ENCODE data around the gene SWSAP1.
A peak's percentile ranks its signal among the peaks of the same experiment; 100 is the strongest.
"Not testable (repeated sequence)": the region's sequence is repeated elsewhere in the genome, so short reads cannot be mapped to it uniquely, and the experiment has no call there.

The SWSAP1 gene, protein sequence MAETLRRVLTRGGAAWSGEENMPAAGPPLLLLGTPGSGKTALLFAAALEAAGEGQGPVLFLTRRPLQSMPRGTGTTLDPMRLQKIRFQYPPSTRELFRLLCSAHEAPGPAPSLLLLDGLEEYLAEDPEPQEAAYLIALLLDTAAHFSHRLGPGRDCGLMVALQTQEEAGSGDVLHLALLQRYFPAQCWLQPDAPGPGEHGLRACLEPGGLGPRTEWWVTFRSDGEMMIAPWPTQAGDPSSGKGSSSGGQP

DNA sequence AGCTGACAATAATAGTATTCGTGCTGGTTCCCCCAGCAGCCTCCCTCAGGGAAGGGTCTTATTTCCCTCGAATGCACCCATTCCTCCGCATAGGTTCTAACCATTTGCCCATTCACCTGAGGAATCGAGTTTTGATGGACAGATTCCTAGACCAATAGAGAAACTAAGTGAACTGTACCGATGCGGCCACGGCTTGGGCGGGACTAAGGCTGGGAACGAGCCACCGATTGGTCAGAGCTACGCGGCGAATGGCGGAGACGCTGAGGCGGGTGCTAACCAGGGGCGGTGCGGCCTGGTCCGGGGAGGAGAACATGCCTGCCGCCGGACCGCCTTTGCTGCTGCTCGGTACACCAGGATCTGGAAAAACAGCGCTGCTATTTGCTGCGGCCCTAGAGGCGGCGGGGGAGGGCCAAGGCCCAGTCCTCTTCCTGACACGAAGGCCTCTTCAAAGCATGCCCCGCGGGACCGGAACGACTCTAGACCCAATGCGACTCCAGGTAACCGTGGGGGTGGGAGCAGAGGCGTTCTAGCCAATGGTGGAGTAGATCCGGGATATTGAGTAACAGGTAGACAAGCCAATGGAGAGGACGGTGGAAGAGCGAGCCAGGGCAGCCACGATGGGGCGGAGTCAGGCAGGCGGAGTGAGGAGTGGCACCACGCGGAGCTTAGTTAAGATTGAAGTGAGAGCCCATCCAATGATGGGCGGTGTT is at the start of gene SWSAP1:
TSS of gene SWSAP1 (plus strand) at position 234 of the 710 bp plus-strand sequence. CDS start at position 249, 15 bp downstream.
- peak; percentile 100 for DNase-seq (ENCODE audit: low spot score)

DNA sequence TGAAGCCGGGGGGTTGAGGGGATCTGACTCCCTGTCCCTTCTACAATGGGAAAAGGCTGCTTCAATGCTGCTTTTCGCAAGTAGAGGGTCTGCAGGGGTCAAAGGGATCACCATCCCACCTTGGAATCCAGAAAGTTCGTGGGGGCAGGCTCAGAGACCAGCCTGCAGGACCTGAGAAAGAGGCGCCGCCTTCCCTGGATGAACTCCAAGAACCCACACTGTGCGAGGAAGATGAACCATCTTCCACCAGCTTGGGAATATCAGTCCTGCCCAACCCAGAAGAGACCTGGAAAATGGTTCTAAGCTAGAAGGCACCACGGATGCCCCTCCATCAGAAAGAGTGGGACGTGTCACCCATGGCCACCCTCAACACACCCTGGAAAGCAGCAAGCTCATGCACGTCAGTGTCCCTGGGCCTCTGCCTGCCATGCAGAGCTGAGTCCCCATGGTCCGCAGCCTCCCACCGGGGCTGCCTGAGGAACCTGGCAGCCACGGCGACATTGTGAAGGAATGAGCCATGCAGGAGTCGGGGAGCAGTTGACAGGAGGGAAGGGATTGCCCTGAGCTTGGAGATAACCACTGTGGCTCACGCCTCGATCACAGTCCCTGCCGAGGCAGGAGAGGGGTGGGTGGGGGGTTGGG is 49.6 kb upstream of the SWSAP1 start:
- DNase-seq (ENCODE audit: low spot score): peak; percentile 37

DNA sequence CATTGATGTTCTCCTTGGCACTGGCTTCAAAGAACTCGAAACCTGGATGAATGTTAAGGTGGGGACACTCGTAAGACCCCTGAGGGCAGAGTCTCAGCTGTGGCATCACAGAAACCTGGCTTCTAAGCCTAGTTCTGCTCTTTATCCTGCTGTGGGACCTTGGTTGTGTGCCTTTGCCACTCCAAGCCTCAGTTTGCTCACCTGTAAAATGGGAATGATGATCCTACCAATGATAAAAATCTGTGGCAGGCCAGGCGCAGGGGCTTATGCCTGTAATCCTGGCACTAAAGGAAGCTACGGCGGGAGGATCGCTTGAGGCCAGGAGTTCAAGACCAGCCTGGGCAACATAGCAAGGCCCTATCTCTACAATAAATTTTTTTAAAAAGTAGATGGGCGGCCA is 48.9 kb upstream of the SWSAP1 start:
- no peak for DNase-seq (ENCODE audit: low spot score)

DNA sequence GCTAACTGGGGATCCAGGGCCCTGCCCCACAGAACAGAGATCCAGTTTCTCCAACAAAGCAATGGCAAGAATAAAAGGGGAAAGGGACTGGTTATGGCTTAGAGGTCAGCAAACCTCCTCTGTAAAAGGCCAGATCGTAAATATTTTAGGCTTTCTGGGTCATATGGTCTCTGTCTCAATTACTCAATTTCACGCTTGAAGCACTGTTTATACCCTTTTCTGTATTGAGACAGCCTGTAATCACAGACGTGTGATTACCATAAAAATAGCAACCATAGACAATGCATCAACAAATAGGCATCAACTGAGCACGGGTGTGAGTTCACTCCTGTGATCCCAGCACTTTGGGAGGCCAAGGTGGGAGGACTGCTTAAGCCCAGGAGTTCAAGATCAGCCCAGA is 44.3 kb upstream of the SWSAP1 start:
- DNase-seq (ENCODE audit: low spot score): no peak

DNA sequence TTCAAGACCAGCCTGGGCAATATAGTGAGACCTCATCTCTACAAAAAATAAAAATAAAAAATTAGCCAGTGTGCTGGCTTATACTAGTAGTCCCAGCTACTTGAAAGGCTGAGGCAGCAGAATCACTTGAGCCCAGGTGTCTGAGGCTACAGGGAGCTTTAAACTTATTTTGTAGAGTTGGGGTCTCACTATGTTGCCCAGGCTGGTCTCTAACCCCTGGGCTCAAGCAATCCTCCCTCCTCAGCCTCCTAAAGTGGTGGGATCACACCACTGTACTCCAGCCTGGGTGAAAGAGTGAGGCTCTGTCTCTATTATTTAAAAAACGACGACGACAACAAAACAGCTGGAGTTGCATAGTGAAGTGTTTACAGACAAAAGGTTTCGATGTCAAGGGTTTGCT is 43.0 kb upstream of the SWSAP1 start:
- no peak for DNase-seq (ENCODE audit: low spot score)

DNA sequence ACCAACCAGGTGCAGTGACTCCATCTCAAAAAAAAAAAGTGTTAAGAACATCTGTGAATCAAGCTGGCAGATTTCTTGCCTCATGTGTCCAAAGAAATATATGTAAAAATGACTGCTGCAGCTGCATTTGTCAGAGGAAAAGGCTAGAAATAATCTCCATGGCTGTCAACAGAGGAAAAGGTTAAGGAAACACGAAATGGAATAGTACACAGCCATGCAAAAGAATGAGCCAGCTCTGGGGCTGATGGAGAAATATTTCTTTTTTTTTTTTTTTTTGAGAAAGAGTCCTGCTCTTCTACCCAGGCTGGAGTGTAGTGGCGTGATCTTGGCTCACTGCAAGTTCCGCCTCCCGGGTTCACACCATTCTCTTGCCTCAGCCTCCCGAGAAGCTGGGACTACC is 41.6 kb upstream of the SWSAP1 start:
- DNase-seq (ENCODE audit: low spot score): no peak

DNA sequence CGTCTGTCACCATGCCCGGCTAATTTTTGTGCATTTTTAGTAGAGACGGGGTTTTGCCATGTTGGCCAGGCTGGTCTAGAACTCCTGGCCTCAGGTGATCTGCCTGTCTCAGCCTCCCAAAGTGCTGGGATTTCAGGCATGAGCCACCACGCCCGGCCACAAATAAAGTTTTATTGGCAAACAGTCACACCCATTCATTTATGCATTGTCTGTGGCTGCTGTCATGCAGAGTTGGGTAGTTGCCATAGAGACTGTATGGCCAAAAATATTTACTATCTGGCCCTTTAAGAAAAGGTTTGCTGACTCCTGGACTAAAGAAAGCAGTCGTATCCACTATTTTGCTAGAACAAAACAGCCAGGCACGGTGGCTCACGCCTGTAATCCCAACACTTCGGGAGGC is 40.6 kb upstream of the SWSAP1 start:
- DNase-seq (ENCODE audit: low spot score): not testable (repeated sequence)

DNA sequence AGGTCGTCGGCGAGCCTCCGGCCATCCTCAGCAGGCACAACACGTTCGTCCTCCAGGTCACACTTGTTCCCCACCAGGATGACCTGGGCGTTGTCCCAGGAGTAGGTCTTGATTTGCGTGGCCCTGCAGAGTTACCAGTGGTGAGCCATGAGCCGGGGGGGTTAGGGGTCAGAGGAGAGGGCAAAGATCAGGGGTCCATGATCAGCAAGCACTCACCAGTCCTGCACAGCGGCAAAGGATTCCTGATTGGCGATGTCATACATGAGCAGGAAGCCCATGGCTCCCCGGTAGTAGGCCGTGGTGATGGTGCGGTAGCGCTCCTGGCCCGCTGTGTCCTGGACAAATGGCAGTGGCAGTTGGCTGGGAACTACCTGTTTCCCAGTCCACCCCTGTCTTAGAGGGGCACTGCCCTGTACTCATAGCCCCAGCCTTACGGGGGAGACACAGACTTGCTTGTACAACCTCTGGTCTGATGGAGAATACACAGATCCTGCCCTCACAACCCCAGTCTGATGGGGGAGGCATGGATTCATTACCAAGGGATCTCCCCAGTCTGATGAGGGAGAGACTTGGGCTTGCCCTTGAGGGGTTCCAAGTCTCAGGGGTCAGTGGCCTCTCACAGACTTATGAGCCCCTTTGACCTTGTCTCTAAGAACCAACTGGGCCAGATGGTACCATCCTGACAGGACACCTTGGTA is 38.9 kb upstream of the SWSAP1 start:
- DNase-seq (ENCODE audit: low spot score): no peak

DNA sequence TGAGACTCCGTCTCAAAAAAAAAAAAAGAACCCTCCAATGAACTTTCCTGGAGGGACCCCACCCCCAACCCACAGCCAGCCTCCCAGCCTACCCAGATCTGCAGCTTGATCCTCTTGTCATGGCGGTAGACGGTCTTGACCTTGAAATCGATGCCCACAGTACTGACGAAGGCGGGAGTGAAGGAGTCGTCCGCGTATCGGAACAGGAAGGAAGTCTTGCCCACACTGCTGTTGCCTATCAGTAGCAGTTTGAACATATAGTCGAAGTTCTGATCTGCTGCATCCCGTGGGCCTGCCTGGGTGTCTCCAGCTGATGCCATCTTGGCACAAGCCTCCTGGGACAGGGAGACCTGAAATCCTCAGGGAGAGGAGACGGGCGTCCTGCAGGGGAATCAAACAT is 37.4 kb upstream of the SWSAP1 start:
- DNase-seq (ENCODE audit: low spot score): no peak

DNA sequence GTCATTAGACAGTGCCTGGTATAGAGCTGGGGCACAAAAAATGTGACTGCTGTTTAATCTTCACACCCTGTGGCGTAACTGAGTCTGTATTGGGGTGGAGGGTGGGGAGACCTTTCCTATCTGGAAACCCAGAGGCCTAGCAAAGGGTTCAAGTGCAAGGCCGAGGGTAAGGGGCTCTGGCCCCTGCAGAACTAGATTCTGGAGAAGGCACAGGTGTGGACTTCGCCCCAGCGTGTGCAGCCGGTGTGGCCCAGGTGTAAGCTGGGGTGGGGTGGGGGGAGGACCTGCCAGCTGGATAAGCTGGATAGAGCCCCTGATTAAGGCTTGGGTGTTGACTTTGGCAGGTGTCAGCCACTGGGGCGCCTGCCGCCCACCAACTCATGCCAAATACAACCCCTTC is 36.3 kb upstream of the SWSAP1 start:
- no peak for DNase-seq (ENCODE audit: low spot score)

DNA sequence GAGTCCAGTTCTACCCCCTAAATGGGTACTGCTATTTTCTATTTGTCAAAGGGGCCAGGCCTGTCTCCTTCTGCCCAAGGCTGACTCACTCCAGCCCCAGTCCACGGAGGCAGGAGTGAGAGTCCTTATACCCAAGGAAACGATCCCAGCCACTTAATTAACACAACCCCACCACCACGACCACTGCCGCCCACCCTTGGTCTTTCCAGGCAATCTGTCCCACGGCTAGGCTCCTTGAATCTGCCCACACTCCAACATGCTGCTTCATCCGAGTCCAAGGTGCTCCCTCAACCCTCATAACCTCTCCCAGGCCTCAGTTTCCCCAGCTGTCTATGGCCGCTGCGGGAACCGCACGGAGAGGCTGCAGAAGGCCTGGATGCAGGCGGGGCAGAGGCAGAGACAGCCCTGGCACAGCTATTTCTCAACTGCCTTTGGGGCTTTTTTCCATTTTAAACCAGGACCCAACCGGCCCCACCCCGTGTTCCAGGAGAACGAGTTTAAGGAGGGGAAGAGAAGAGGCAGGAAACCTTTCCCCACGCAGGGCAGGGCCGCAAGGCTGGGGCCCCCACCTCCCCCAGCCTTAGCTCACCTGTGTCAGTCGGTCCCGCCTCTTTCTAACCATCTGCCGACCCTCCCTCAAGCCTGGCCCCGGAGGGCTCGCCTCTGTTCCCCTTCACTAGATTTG is 35.8 kb upstream of the SWSAP1 start:
- DNase-seq (ENCODE audit: low spot score): no peak

DNA sequence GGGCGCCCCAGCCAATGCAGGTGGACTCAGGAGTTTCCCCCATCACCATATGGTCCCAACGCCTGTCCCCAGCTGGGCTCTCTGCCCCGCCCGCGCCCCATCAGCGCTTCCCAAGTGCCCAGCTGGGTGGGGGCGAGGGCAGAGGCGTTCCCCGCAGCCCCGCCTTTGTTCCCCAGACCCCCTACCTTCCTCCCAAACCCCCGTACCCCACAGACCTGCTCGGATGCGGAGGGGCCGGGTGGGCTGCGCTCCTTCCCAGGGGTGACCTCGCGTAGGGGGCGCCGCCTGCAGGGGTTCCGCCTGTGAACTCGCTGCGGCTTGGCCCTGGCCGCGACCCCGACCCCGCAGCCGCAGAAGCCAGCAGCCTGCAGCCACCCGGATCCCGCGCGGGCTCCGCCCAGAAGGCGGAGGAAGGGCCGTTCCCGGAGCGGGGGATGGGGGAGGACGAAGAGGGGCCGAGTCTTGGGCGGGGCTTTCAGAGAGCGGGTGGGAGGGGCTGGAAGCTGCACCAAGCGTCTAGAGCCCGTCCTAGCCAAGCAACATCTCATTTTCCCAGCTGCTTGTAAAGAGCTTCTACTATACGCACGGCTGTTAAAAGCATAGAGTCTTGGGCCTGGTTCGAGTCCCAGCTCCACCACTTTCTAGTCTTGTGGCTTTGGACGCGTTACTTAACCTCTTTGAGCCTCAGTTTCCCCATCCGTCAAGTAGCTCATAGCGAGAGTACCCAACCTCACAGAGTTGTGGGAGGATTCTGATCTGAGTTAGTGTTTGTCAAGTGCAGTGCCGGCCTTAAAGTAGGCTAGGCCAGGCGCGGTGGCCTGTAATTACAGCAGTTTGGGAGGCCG is 35.0 kb upstream of the SWSAP1 start, which contains the start of gene RAB3D:
TSS of gene RAB3D (minus strand) at position 404 of the 845 bp plus-strand sequence. CDS start 2,258 bp downstream, outside the sequence.
- DNase-seq (ENCODE audit: low spot score): peak; percentile 91

DNA sequence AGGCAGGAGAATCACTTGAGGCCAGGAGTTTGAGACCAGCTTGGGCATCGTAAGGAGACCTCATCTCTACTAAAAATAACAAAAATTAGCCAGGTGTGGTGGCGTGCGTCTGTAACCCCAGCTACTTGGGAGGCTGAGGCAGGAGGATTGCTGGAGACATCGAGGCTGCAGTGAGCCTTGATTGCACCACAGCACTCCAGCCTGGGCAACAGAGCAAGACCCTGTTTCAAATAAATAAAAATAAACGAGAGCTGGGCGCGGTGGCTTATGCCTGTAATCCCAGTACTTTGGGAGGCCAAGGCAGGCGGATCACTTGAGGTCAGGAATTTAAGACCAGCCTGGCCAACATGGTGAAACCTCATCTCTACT is 34.4 kb upstream of the SWSAP1 start:
- DNase-seq (ENCODE audit: low spot score): not testable (repeated sequence)

DNA sequence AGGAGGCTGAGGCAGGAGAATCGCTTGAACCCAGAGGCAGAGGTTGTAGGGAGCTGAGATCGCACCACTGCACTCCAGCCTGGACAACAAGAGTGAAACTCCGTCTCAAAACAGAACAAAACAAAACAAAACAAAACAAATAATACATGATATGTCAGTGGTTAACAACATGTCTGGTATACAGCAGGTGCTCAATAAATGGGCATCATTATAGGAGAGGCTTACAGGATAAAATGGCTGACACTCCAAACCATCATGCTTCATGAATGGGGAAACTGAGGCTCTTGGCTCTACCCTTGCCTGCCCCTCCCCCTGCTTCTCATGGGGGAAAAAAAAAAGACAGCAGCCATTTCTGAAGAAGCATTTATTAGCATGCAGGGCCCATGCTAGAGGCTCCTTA is 32.0 kb upstream of the SWSAP1 start:
- no peak for DNase-seq (ENCODE audit: low spot score)

DNA sequence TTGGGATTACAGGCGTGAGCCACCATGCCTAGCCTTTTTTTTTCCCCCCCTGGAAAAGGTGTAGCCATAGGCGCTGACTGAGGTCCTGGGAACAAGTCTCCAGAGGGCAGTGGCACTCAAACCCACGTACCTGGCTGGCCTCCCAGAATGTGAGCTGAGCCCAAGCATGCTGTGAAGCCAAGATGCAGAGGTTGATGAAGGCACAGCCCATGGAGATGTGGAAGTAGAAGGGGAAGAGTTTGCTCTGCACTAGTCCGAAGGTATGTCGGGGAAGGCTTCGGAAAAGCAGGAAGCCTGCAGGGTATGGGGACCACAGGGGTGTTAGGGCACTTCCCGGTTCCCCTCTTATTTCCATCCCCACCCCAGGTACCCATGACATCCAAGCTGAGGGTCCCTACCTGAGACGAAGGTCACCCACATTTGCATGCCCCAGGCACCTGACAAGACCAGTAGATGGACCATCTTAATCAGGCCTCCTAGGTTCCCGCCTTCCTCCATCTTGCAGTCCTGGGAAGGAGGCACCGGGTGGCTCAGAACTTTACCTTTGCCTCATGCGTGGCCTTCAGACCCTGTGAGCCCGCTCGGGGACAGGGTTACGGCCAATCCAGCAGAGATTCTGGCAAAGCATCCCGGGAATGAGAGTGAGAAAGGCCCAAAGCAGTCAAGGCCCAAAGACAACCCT is 29.2 kb upstream of the SWSAP1 start:
- no peak for DNase-seq (ENCODE audit: low spot score)

DNA sequence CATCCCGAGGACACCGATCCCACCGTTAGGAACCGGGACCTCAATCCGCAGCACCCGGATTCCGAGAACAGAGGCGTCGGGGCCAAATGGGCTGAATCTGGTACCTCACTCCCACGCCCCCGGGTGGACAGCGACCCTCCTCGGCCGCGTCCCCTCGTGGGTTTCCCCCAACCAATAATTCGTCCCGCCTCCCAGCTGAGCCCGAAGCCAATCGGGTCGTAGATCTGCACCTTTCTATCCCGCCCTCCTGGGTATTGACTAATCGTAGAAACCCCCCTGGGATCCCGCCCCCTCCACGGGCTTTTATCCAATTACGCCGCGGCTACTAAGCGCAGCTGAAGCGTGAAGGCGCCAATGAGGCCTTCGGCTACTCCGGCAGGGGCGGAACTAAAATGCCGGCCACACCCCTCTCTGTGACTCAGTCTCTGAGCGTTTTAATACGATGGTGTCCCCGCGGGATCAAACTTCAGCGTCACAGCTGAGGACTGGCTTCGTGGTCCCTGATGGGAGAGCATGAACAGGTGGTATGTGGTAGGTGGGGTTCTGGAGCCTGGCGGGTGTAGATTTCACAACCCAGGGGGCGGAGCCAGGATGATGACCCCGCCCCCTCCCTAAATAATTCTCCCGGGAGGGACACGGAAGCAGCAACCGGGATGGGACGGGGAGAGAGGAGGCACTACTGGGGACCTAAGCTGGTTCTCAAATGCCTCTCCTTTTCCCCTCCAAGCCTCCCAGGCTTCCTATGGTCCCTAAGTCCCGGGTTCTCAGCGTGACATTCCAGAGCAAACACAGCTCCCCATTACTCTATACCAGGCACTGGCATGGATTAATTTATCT is 28.1 kb upstream of the SWSAP1 start, which contains the start of the genes CCDC159 and TMEM205:
TSS of gene CCDC159 (plus strand) at position 416 of the 837 bp plus-strand sequence. CDS start at position 504, 88 bp downstream.
TSS of gene TMEM205 (minus strand) at position 165 of the 837 bp plus-strand sequence. CDS start 649 bp downstream, outside the sequence.
- DNase-seq (ENCODE audit: low spot score): peak; percentile 100

DNA sequence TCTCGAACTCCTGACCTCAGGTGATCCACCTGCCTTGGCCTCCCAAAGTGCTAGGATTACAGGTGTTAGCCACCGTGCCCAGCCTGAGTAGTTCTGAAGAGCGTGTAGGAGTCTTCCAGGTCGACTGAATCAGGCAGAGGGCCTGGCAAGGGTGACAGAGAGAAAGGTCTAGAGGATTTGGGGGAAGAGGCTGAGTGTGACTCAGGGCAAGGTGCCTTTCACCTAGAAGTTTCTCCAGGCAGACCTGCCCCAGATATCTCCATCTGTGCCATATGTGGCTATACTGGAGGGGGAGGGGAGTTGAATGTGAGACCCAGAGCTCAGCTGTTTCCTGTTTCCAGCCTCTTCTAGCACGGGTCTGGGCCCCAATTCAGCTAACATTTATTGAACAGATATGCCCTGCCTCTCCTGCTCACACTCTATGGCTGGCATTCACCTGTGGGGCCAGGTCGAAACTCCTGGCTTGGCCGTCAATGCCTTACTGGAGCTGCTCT is 26.9 kb upstream of the SWSAP1 start:
- no peak for DNase-seq (ENCODE audit: low spot score)

DNA sequence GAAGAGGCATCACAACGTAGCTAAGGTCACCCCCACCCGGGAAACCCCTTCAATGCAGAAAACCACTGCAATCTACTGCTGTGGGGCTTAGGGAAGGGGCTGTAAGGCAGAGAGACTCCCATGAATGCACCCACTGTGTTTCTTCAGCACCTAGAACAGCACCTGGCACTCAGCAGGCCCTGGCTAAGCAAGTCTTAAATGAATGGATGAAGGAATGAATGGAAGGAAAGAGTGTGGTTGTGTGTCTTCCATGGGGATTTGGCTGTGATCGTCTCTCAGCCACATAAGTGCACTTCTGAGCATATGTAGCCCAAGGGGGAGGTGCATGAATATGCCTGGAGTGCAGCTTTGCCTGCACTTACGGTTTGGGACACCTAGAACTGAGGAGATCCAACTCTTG is 25.3 kb upstream of the SWSAP1 start:
- DNase-seq (ENCODE audit: low spot score): no peak

DNA sequence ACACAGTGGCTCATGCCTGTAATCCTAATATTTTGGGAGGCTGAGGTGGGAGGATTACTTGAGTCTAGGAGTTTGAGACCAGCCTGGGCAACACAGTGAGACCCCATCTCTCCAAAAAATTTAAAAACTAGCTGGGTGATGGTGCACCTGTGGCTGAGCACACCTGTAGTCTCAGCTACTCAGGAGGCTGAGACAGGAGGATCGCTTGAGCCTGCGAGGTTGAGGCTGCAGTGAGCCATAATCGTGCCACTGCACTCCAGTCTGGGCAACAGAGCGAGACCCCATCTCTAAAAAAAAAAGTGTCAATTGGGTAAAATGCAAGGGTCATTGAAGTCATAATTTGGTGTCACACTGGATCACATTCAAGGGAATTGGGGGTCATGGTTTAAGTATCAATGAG is 20.4 kb upstream of the SWSAP1 start:
- DNase-seq (ENCODE audit: low spot score): not testable (repeated sequence)

All from cerebellar cortex (tissue), 1 donor.